ENCODE results near the gene ZNF438. TPM values are rescaled to one million over a fixed set of nuclear protein-coding genes. Genes with fewer than 3 reads are reported as not detected.

ZNF438 gene
- total and polyA plus RNA-seq, 2 of the 13 experiments (the other 11 are each of a cell fraction or from before 2014, with no cell fraction given): 0.75 to 0.83 TPM

GRCh38 chr10:30992681-30993080 lies 39.0 kb downstream of the ZNF438 start (continued):
- TF ChIP-seq ZNF784 (CRISPR knock-in tag; IDR thresholded peaks at IDR 0.05; ENCODE audit: borderline replicate concordance) (no peak), SRSF1 (optimal IDR thresholded peaks at IDR 0.05; ENCODE audit: low read depth, low read length) (no peak), ZBTB7B (CRISPR knock-in tag; IDR thresholded peaks at IDR 0.05) (no peak), PATZ1 (CRISPR knock-in tag; IDR thresholded peaks at IDR 0.05) (no peak), ZMYM3 (CRISPR knock-in tag; IDR thresholded peaks at IDR 0.05) (no peak), ZSCAN12 (CRISPR knock-in tag; IDR thresholded peaks at IDR 0.05) (no peak)

- H4K20me1 ChIP-seq (ENCODE audit: insufficient read depth, low read length): no peaks in the 10 kb centered on the region
- ATAC-seq (no peak), DNase-seq (ENCODE audit: low spot score) (no peak), FAIRE-seq (no peak)
- no peak overlapping the region for H3K4me3 ChIP-seq (replicated peaks in 1 of 3; ENCODE audit: insufficient read depth in 1 of 3, low read depth in 2 of 3, low read length in 3 of 3)
- H3K4me2 ChIP-seq (ENCODE audit: low read depth, low read length): no peak overlapping the region
- no peak overlapping the region for H3K9ac ChIP-seq (ENCODE audit: insufficient read depth, low read depth, low read length)
- intact Hi-C loops (cut with micrococcal nuclease; ENCODE audit: unreplicated experiment): no loop called here
- POLR2A ChIA-PET: no interaction called here
- no peaks in the 10 kb centered on the region for H3K36me3 ChIP-seq (replicated peaks in 1 of 2; ENCODE audit: control insufficient read depth in 1 of 2, insufficient read depth in 2 of 2, low read length in 2 of 2)
- 0% methylated on average over 1 of the region's 1 CpG for WGBS (ENCODE audit: low lambda C conversion rate)
- H3K27ac ChIP-seq (ENCODE audit: extremely low read length, insufficient read depth, low read length): no peak overlapping the region
- no TSS peak for BruUV-seq (replicated peaks)
- TF ChIP-seq ZNF510 (CRISPR knock-in tag; IDR thresholded peaks at IDR 0.05; ENCODE audit: low read depth) (no peak), PCBP2 (optimal IDR thresholded peaks at IDR 0.05; ENCODE audit: low read depth, low read length, poor library complexity, severe bottlenecking) (no peak), ZMYM3 (CRISPR knock-in tag; IDR thresholded peaks at IDR 0.05) (no peak), CC2D1A (CRISPR knock-in tag; IDR thresholded peaks at IDR 0.05) (no peak), TP53 (CRISPR knock-in tag; conservative IDR thresholded peaks at IDR 0.05) (no peak), ZFP37 (CRISPR knock-in tag; IDR thresholded peaks at IDR 0.05; ENCODE audit: borderline replicate concordance) (no peak), MXD1 (CRISPR knock-in tag; IDR thresholded peaks at IDR 0.05) (no peak), POGZ (CRISPR knock-in tag; IDR thresholded peaks at IDR 0.05) (no peak), ZNF574 (CRISPR knock-in tag; IDR thresholded peaks at IDR 0.05) (no peak), NRL (CRISPR knock-in tag; IDR thresholded peaks at IDR 0.05; ENCODE audit: borderline replicate concordance) (no peak), CENPBD1 (CRISPR knock-in tag; IDR thresholded peaks at IDR 0.05; ENCODE audit: borderline replicate concordance, low read depth) (no peak), MIER3 (CRISPR knock-in tag; IDR thresholded peaks at IDR 0.05; ENCODE audit: borderline replicate concordance) (no peak), ZZZ3 (CRISPR knock-in tag; IDR thresholded peaks at IDR 0.05; ENCODE audit: borderline replicate concordance) (no peak)
- H2AFZ ChIP-seq (ENCODE audit: low read length): no peak overlapping the region
- in situ Hi-C loops (cut with HindIII; ENCODE audit: extremely low pct_ligation_motif_present, low pct_unique_long_range_greater_than_20kb): no loop called here
- H3K79me2 ChIP-seq (ENCODE audit: insufficient read depth, low read length): no peaks in the 10 kb centered on the region
- CTCF ChIA-PET (ENCODE audit: low intra/inter-chr PET ratio, low total read pairs): no interaction called here
- H3K9me3 ChIP-seq (ENCODE audit: low read length): peaks cover 24% of the 10 kb centered on the region
- H3K4me1 ChIP-seq (ENCODE audit: insufficient read depth, low read length): no peaks in the 10 kb centered on the region
- no peaks in the 10 kb centered on the region for H3K27me3 ChIP-seq (ENCODE audit: control insufficient read depth in 1 of 2, insufficient read depth in 2 of 2, low read length in 2 of 2)
Measured at GRCh38 chr10:30991647-30992011, 40.0 kb downstream of the ZNF438 start.

Data from HepG2 (cell line).